Cortex of kidney (tissue), 1 donor: Measurements from ENCODE around the gene DYNC1H1.
"Not testable (repeated sequence)": the region's sequence is repeated elsewhere in the genome, so short reads cannot be mapped to it uniquely, and the experiment has no call there.

ENCODE experiments used
- DNase-seq: peaks from one replicate; lab custom pipeline; 2025; lab: John Stamatoyannopoulos, UW

Gene DYNC1H1

DNA sequence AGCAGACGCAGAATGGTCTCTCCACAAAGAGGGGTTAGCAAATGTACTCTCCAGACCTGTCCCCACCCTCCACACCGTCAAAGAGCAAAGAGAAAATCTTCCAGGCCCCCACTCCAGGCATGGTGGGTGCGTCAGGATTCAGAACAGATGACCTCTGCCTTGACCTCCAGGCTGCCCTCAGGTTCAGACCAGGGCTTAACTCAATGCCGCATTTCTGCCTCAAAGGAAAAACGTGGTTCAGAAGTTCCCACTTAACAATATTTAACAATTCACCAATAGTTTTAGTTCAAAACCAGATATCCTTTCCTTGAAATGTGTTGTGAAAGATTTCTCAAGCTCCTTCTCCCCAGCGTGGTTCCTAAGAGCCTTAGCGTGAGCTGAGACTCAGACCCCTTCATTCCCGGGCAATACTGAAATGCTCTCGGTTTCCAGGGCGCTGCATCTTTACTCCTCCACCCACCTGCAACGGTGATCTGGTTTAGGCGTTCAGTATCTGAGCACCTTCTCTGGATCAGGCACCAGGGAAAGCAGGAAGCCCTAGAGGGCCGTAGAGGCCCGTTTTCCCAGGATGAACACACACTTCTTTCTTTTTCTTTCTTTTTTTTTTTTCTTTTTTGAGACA is 99.5 kb downstream of the DYNC1H1 start:
- DNase-seq = no peak

DNA sequence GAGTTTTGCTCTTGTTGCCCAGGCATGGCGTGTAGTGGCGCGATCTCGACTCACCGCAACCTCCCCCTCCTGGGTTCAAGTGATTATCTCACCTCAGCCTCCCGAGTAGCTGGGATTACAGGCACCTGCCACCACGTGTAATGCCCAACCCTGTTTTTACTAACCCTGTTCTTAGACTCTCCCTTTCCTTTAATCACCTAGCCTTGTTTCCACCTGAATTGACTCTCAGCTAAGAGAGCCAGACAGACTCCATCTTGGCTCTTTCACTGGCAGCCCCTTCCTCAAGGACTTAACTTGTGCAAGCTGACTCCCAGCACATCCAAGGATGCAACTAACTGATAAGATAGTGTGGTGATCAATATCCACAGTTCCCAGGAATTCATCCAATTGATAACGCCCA is 100.2 kb downstream of the DYNC1H1 start:
- DNase-seq = not testable (repeated sequence)

- no peak for DNase-seq
Measured at GRCh38 chr14:102066041-102066451, 101.7 kb downstream of the DYNC1H1 start.

GRCh38 chr14:102071283-102071998 is 107.1 kb downstream of the DYNC1H1 start:
- DNase-seq = no peak

- no peak for DNase-seq
Measured at GRCh38 chr14:102074415-102074964, 110.1 kb downstream of the DYNC1H1 start.

- no peak for DNase-seq
Measured at GRCh38 chr14:102075155-102075554, 110.8 kb downstream of the DYNC1H1 start.

GRCh38 chr14:102077382-102077709 is 113.0 kb downstream of the DYNC1H1 start:
- no peak for DNase-seq

DNA sequence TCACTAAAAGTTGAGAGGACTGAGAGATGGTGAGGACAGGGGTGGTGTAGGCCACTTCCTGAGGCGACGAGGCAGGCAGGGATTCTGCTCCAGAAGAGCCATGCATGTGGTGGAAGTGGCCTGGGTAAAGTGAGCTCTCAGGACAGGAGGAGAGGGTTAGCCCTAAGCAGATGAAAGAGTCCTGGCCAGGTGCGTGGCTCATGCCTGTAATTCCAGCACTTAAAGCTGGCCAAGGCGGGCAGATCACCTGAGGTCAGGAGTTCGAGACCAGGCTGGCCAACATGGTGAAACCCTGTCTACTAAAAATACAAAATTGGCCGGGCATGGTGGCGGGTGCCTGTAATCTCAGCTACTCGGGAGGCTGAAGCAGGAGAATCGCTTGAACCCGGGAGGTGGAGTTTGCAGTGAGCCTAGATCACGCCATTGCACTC is 114.0 kb downstream of the DYNC1H1 start:
- DNase-seq = not testable (repeated sequence)

- no peak for DNase-seq
Measured at GRCh38 chr14:102078831-102079699, 114.7 kb downstream of the DYNC1H1 start.

- DNase-seq = no peak
Measured at GRCh38 chr14:102079700-102079979, 115.3 kb downstream of the DYNC1H1 start.

DNA sequence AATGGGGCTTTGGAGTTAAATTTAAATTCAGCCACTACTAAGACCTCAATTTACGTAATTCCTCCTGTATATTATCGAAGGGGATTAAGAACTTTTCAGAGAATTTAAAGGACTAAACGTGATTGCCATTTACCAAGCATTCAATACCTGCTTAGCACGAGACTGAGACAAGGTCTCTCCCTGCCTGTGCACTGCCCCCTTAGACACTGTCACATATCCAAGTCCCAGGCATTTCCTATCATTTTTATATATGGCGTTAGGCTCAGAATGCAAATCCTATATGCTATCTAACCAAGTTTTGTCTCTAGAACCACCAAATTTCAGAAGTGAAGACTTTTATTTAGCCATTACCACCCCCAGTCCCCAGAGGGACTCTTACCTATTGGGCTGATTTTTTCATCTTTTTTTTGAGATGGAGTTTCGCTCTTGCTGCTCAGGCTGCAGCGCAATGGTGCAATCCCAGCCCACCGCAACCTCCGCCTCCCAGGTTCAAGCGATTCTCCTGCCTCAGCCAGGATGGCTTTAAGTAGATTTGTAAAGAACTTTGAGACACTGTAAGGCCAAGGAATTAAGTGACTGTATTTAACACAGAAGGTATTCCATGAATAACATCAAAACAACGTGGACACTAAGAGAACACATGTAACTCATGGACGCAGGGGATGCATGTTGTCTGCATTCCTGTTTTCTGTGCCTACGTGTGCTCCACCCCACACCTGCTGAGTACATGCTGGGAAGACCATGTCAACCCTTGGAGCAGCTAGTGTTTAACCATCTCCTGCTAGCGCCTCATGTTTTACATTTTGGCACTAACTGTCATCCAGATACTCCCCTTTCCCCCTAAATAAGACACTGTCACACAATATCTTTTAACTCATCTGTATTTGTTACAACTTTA is 116.1 kb downstream of the DYNC1H1 start:
- DNase-seq = no peak

DNA sequence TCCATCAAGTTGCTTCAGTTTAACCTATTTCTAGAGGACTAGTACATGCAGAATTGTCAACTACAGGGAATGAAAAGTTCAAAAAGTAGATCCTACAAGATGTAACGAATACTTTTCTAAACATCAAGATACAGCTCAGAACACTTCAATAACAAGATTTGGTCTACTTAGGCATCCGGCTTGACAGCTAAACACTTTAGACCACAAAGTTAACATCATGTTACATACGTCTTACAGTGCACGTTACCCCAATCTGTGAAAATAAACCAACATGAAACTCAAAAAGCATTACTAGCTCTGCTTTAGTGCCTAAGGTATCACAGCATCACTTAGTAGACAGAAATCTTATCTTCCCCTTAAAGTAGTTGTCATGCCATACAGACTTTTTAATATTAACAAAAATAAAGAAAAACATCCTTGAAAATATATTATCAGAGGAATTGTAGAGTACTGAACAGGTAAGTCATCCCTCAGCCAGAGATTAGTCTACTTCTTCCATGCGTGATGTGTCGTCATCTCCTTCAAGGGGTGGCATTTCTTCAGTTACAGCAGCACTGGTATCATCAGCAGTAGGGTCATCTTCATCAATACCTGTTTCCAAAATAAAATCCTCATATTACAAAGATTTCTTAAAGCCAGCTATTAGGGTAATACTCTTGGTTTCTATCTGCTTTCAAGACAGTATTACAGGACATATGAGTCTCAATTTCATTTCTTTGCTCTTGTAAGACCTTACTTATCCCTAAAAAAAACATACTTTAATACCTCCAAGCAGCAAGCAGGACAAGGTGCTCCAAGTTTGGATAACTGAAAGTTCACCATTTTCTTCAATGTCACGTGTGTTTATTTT is 117.1 kb downstream of the DYNC1H1 start:
- DNase-seq = no peak

GRCh38 chr14:102084522-102084921 is 120.1 kb downstream of the DYNC1H1 start:
- DNase-seq = not testable (repeated sequence)

- DNase-seq = no peak
Measured at GRCh38 chr14:102084931-102085330, 120.6 kb downstream of the DYNC1H1 start.

DNA sequence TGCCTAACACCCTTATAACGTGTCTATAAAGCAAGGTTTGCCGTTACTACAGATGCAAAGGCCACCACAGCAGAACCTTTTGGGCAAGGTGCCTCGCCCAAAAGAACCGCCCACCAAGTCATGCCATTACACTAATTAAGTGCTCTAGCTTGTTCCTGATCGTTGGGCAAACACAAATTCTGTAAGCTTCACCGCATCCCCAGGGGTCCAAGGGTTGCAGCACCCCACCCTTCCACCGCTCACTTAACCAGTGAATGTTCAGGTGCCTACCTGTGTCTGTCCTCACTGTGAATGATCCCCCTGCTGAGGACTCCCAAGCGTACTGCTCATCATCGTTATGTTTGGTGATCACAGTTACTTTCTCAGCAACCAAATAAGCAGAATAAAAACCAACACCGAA is 121.1 kb downstream of the DYNC1H1 start:
- no peak for DNase-seq

- DNase-seq = no peak
Measured at GRCh38 chr14:102085948-102086708, 121.8 kb downstream of the DYNC1H1 start.

DNA sequence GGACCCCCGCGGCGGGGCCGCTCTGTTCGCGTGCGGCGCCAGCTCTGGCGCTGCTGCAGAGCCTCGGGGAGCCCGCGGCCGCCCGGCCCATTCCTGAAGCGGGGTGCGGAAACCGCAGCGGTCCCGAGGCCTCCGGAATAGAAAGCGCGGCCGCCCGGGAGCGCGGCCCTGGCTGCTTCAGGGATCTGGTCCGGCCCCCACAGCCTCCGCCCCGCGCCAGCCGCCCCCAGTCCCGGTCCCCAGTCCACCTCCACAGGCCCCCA is 122.3 kb downstream of the DYNC1H1 start:
- DNase-seq = no peak

GRCh38 chr14:102086972-102087761 is 122.8 kb downstream of the DYNC1H1 start, which contains the start of gene HSP90AA1:
Gene HSP90AA1, minus strand, starts transcription at chr14:102087044. Its CDS starts 666 bp downstream, at chr14:102086378.
- DNase-seq = peak; percentile 87

DNA sequence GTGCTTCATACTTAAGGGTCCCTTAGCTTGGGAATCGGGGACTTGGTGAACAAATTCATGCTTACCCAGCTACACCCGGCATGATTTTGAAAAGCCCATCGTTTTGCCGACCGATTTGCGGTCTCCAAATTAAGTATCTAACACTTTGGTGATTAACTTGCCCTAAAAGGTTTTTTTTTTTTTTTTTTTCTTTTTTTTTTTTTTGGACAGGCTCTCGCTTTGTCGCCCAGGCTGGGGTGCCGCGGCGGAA is 123.3 kb downstream of the DYNC1H1 start:
- DNase-seq = no peak
